ENCODE measurements around the gene CEP170. TPM values are rescaled to one million over a fixed set of nuclear protein-coding genes. Genes with fewer than 3 reads are reported as not detected.

Gene CEP170
- total RNA-seq, 1 experiment from 2014 or later: 97.7 TPM

GRCh38 chr1:243256590-243256989 lies 1.5 kb upstream of the CEP170 start:
- H3K79me2 ChIP-seq (ENCODE audit: insufficient read depth, low read length): peaks cover 14% of the 10 kb centered on the region; the same call in 1 of the 2 replicates
- no peak overlapping the region for H3K14ac ChIP-seq (ENCODE audit: insufficient read depth, low read length)
- no peaks in the 10 kb centered on the region for H3K9me3 Mint-ChIP-seq
- no peak overlapping the region for H2BK5ac ChIP-seq (ENCODE audit: insufficient read length, low read length)
- H3T11ph ChIP-seq (ENCODE audit: low read length): no peak overlapping the region
- peak overlapping the region in 1 of 3 experiments; percentile 76; a peak in 3 of 7 replicates for H3K27ac Mint-ChIP-seq
- peaks cover 17 to 27% of the 10 kb centered on the region in 2 experiments for H3K4me1 Mint-ChIP-seq
- H3K4me1 ChIP-seq (ENCODE audit: insufficient read depth, low read length): peaks cover 2% of the 10 kb centered on the region; the same call in 1 of the 2 replicates
- H3K9ac ChIP-seq (ENCODE audit: extremely low read depth, insufficient read length, low read length): peak overlapping the region; percentile 15
- H2BK12ac ChIP-seq (ENCODE audit: insufficient read length, low read depth, low read length): no peak overlapping the region
- H4K8ac ChIP-seq (replicated peaks; ENCODE audit: insufficient read length, low read depth, low read length): no peak overlapping the region
- H4K91ac ChIP-seq (ENCODE audit: insufficient read length, low read depth, low read length): no peak overlapping the region
- no peak overlapping the region for H4K5ac ChIP-seq (ENCODE audit: insufficient read length, low read depth, low read length)
- H3K27ac ChIP-seq (ENCODE audit: insufficient read length, low read depth, low read length): no peak overlapping the region
- DNase-seq: no peak
- no peaks in the 10 kb centered on the region for H3K27me3 ChIP-seq (ENCODE audit: insufficient read depth, low read length)
- TF ChIP-seq CTCF (conservative IDR thresholded peaks at IDR 0.05): no peak
- no peak overlapping the region for H2BK20ac ChIP-seq (ENCODE audit: low read depth, low read length, poor library complexity, severe bottlenecking)
- no peak overlapping the region for H3K4ac ChIP-seq (ENCODE audit: low read depth, low read length)
- H3K9me3 ChIP-seq (ENCODE audit: control insufficient read depth, low read depth, low read length): no peaks in the 10 kb centered on the region
- no peak overlapping the region for H2AK5ac ChIP-seq (ENCODE audit: insufficient read length, low read length)
- H3K18ac ChIP-seq (ENCODE audit: insufficient read length, low read depth, low read length): no peak overlapping the region
- H3K56ac ChIP-seq (ENCODE audit: insufficient read length, low read depth, low read length): no peak overlapping the region
- peak overlapping the region; percentile 89 to 90 for H3K4me3 Mint-ChIP-seq
- H2AFZ ChIP-seq (ENCODE audit: low read length): no peak overlapping the region
- no peak overlapping the region for H3K23ac ChIP-seq (ENCODE audit: insufficient read length, low read depth, low read length)
- no peak overlapping the region for H2BK120ac ChIP-seq (ENCODE audit: low read depth, low read length, poor library complexity, severe bottlenecking)
- WGBS (ENCODE audit: extremely low coverage, insufficient read length, low lambda C conversion rate): no CpG with 5 or more reads among the region's 2 CpGs
- no peaks in the 10 kb centered on the region for H3K79me1 ChIP-seq (ENCODE audit: insufficient read depth, low read depth, low read length, poor library complexity, severe bottlenecking)
- no peaks in the 10 kb centered on the region; a peak in 2 of 7 replicates for H3K36me3 Mint-ChIP-seq (ENCODE audit: insufficient read depth in 1 of 3, low read depth in 3 of 3)
- peaks cover 13% of the 10 kb centered on the region for H3K23me2 ChIP-seq (ENCODE audit: insufficient read length, low read depth, low read length, poor library complexity, severe bottlenecking)
- H3K4me2 ChIP-seq (ENCODE audit: insufficient read depth, insufficient read length, low read length): peak overlapping the region; percentile 80
- no peak overlapping the region for H2BK15ac ChIP-seq (ENCODE audit: low read depth, low read length)
- no peaks in the 10 kb centered on the region for H4K20me1 ChIP-seq (ENCODE audit: control insufficient read depth, insufficient read depth, insufficient read length)
- H3K27me3 Mint-ChIP-seq (ENCODE audit: low read depth): no peaks in the 10 kb centered on the region
